ENCODE data around the gene SCAI.
"Not testable (repeated sequence)": the region's sequence is repeated elsewhere in the genome, so short reads cannot be mapped to it uniquely, and the experiment has no call there.

SCAI gene

GRCh38 chr9:125028041-125028440 is 115.3 kb downstream of the SCAI start:
- no peak for DNase-seq (ENCODE audit: low spot score)

GRCh38 chr9:125024917-125025316 is 118.4 kb downstream of the SCAI start:
- DNase-seq (ENCODE audit: low spot score), result no peak

- no peak for DNase-seq (ENCODE audit: low spot score)
Observed at GRCh38 chr9:125021069-125021468, 122.3 kb downstream of the SCAI start.

GRCh38 chr9:125015655-125016054 is 127.7 kb downstream of the SCAI start:
- not testable (repeated sequence) for DNase-seq (ENCODE audit: low spot score)

GRCh38 chr9:125012013-125012412 is 131.3 kb downstream of the SCAI start:
- not testable (repeated sequence) for DNase-seq (ENCODE audit: low spot score)

- no peak for DNase-seq (ENCODE audit: low spot score)
Observed at GRCh38 chr9:125008599-125008998, 134.7 kb downstream of the SCAI start.

GRCh38 chr9:125003332-125003731 is 140.0 kb downstream of the SCAI start:
- DNase-seq (ENCODE audit: low spot score), result no peak

GRCh38 chr9:124983698-124984097 is 159.6 kb downstream of the SCAI start:
- no peak for DNase-seq (ENCODE audit: low spot score)

- DNase-seq (ENCODE audit: low spot score), result no peak
Observed at GRCh38 chr9:124980431-124980830, 162.9 kb downstream of the SCAI start.

GRCh38 chr9:124975131-124975530 is 168.2 kb downstream of the SCAI start:
- DNase-seq (ENCODE audit: low spot score), result no peak

GRCh38 chr9:124973807-124974206 is 169.5 kb downstream of the SCAI start:
- DNase-seq (ENCODE audit: low spot score), result no peak

GRCh38 chr9:124972241-124972770 is 171.0 kb downstream of the SCAI start:
- no peak for DNase-seq (ENCODE audit: low spot score)

GRCh38 chr9:124969401-124969800 is 173.9 kb downstream of the SCAI start:
- DNase-seq (ENCODE audit: low spot score), result no peak

- DNase-seq (ENCODE audit: low spot score), result no peak
Observed at GRCh38 chr9:124968238-124968637, 175.1 kb downstream of the SCAI start.

GRCh38 chr9:124965775-124966568 is 177.4 kb downstream of the SCAI start:
- DNase-seq (ENCODE audit: low spot score), result not testable (repeated sequence)

GRCh38 chr9:124964604-124965003 is 178.7 kb downstream of the SCAI start:
- no peak for DNase-seq (ENCODE audit: low spot score)

- no peak for DNase-seq (ENCODE audit: low spot score)
Observed at GRCh38 chr9:124964056-124964455, 179.3 kb downstream of the SCAI start.

- no peak for DNase-seq (ENCODE audit: low spot score)
Observed at GRCh38 chr9:124960409-124960752, 182.9 kb downstream of the SCAI start.

GRCh38 chr9:124959671-124960408 is 183.5 kb downstream of the SCAI start:
- not testable (repeated sequence) for DNase-seq (ENCODE audit: low spot score)

- DNase-seq (ENCODE audit: low spot score), result no peak
Observed at GRCh38 chr9:124954255-124954654, 189.1 kb downstream of the SCAI start.

GRCh38 chr9:124950050-124950718 is 193.1 kb downstream of the SCAI start:
- no peak for DNase-seq (ENCODE audit: low spot score)

- DNase-seq (ENCODE audit: low spot score), result no peak
Observed at GRCh38 chr9:124949387-124949786, 193.9 kb downstream of the SCAI start.

All from HuH-7 (cell line).